Measurements from ENCODE around the gene NT5C2. TPM values are rescaled to one million over a fixed set of nuclear protein-coding genes. Genes with fewer than 3 reads are reported as not detected.
"Not testable (repeated sequence)": the region's sequence is repeated elsewhere in the genome, so short reads cannot be mapped to it uniquely, and the experiment has no call there.

The NT5C2 gene
- total RNA-seq, 2 experiments from 2014 or later: 68.9 to 69.4 TPM

GRCh38 chr10:103215601-103216000, 22.5 kb upstream of the NT5C2 start:
- Mint-ChIP-seq H3K4me1 (no peaks in the 10 kb centered on the region), H3K36me3 (no peaks in the 10 kb centered on the region), H3K4me3 (no peak overlapping the region), H3K27ac (no peak overlapping the region), H3K27me3 (no peaks in the 10 kb centered on the region), H3K9me3 (peaks cover 4% of the 10 kb centered on the region)
- DNase-seq (no peak), ATAC-seq (ENCODE audit: low read depth) (no peak)
- POLR2A ChIA-PET: no interaction called here

GRCh38 chr10:103210262-103210661, 17.2 kb upstream of the NT5C2 start:
- H3K27me3 Mint-ChIP-seq; H3K36me3 Mint-ChIP-seq; H3K4me1 Mint-ChIP-seq; DNase-seq; ATAC-seq (ENCODE audit: low read depth); H3K9me3 Mint-ChIP-seq; H3K27ac Mint-ChIP-seq; H3K4me3 Mint-ChIP-seq; POLR2A ChIA-PET: not testable (repeated sequence)

GRCh38 chr10:103207643-103208042, 14.6 kb upstream of the NT5C2 start:
- H3K9me3 Mint-ChIP-seq, H3K4me1 Mint-ChIP-seq, DNase-seq: not testable (repeated sequence)

GRCh38 chr10:103207141-103207540, 14.1 kb upstream of the NT5C2 start:
- no peaks in the 10 kb centered on the region for H3K36me3 Mint-ChIP-seq
- DNase-seq (no peak), ATAC-seq (ENCODE audit: low read depth) (no peak)
- POLR2A ChIA-PET: no interaction called here
- no peaks in the 10 kb centered on the region for H3K9me3 Mint-ChIP-seq
- H3K27me3 Mint-ChIP-seq: peaks cover 2% of the 10 kb centered on the region
- no peak overlapping the region for H3K27ac Mint-ChIP-seq
- H3K4me3 Mint-ChIP-seq: no peak overlapping the region
- peaks cover 2% of the 10 kb centered on the region for H3K4me1 Mint-ChIP-seq

More at GRCh38 chr10:103207643-103208042, 14.6 kb upstream of the NT5C2 start:
- H3K4me3 Mint-ChIP-seq; H3K36me3 Mint-ChIP-seq; H3K27ac Mint-ChIP-seq; H3K27me3 Mint-ChIP-seq; POLR2A ChIA-PET; ATAC-seq (ENCODE audit: low read depth): not testable (repeated sequence)

- POLR2A ChIA-PET; ATAC-seq (ENCODE audit: low read depth); H3K4me3 Mint-ChIP-seq; H3K4me1 Mint-ChIP-seq; H3K27me3 Mint-ChIP-seq; H3K27ac Mint-ChIP-seq; DNase-seq; H3K9me3 Mint-ChIP-seq; H3K36me3 Mint-ChIP-seq: not testable (repeated sequence)
Observed at GRCh38 chr10:103206715-103207114, 13.6 kb upstream of the NT5C2 start.

GRCh38 chr10:103205401-103205800, 12.3 kb upstream of the NT5C2 start:
- H3K9me3 Mint-ChIP-seq; H3K27ac Mint-ChIP-seq; H3K27me3 Mint-ChIP-seq; H3K4me1 Mint-ChIP-seq; H3K4me3 Mint-ChIP-seq; ATAC-seq (ENCODE audit: low read depth); DNase-seq; H3K36me3 Mint-ChIP-seq; POLR2A ChIA-PET: not testable (repeated sequence)

- H3K27me3 Mint-ChIP-seq: peaks cover 2% of the 10 kb centered on the region
- H3K36me3 Mint-ChIP-seq: no peaks in the 10 kb centered on the region
- no peak overlapping the region for H3K4me3 Mint-ChIP-seq
- POLR2A ChIA-PET: no interaction called here
- H3K27ac Mint-ChIP-seq: no peak overlapping the region
- DNase-seq (no peak), ATAC-seq (ENCODE audit: low read depth) (no peak)
- H3K4me1 Mint-ChIP-seq: peaks cover 2% of the 10 kb centered on the region
- no peaks in the 10 kb centered on the region for H3K9me3 Mint-ChIP-seq
Observed at GRCh38 chr10:103204353-103205255, 11.5 kb upstream of the NT5C2 start.

- POLR2A ChIA-PET: no interaction called here
- no peak overlapping the region for H3K4me3 Mint-ChIP-seq
- no peak overlapping the region for H3K27ac Mint-ChIP-seq
- ATAC-seq (ENCODE audit: low read depth): no peak
- no peak for DNase-seq
- H3K27me3 Mint-ChIP-seq: peaks cover 2% of the 10 kb centered on the region
- no peaks in the 10 kb centered on the region for H3K9me3 Mint-ChIP-seq
- H3K36me3 Mint-ChIP-seq: no peaks in the 10 kb centered on the region
- H3K4me1 Mint-ChIP-seq: peaks cover 2% of the 10 kb centered on the region
Observed at GRCh38 chr10:103203466-103203865, 10.4 kb upstream of the NT5C2 start.

GRCh38 chr10:103202319-103202718, 9.2 kb upstream of the NT5C2 start:
- no peaks in the 10 kb centered on the region for H3K9me3 Mint-ChIP-seq
- H3K36me3 Mint-ChIP-seq: no peaks in the 10 kb centered on the region
- POLR2A ChIA-PET: no interaction called here
- peaks cover 5% of the 10 kb centered on the region for H3K4me1 Mint-ChIP-seq
- no peak overlapping the region for H3K27ac Mint-ChIP-seq
- no peak overlapping the region for H3K4me3 Mint-ChIP-seq
- DNase-seq (no peak), ATAC-seq (ENCODE audit: low read depth) (no peak)
- peaks cover 2% of the 10 kb centered on the region for H3K27me3 Mint-ChIP-seq

- no peaks in the 10 kb centered on the region for H3K36me3 Mint-ChIP-seq
- H3K4me1 Mint-ChIP-seq: peaks cover 10% of the 10 kb centered on the region
- no peak for ATAC-seq (ENCODE audit: low read depth)
- H3K27me3 Mint-ChIP-seq: no peaks in the 10 kb centered on the region
- H3K9me3 Mint-ChIP-seq: no peaks in the 10 kb centered on the region
- POLR2A ChIA-PET: no interaction called here
- no peak overlapping the region for H3K27ac Mint-ChIP-seq
- H3K4me3 Mint-ChIP-seq: no peak overlapping the region
- no peak for DNase-seq
Observed at GRCh38 chr10:103199488-103199887, 6.4 kb upstream of the NT5C2 start.

- H3K9me3 Mint-ChIP-seq: no peaks in the 10 kb centered on the region
- H3K4me1 Mint-ChIP-seq: peaks cover 14% of the 10 kb centered on the region
- ATAC-seq (ENCODE audit: low read depth) (no peak), DNase-seq (no peak)
- H3K4me3 Mint-ChIP-seq: no peak overlapping the region
- H3K27me3 Mint-ChIP-seq: peaks cover 5% of the 10 kb centered on the region
- H3K27ac Mint-ChIP-seq: no peak overlapping the region
- POLR2A ChIA-PET: no interaction called here
- peaks cover 3% of the 10 kb centered on the region for H3K36me3 Mint-ChIP-seq
Observed at GRCh38 chr10:103198648-103199047, 5.6 kb upstream of the NT5C2 start.

GRCh38 chr10:103197903-103198302, 4.8 kb upstream of the NT5C2 start:
- H3K4me1 Mint-ChIP-seq: peaks cover 17% of the 10 kb centered on the region
- H3K9me3 Mint-ChIP-seq: no peaks in the 10 kb centered on the region
- DNase-seq: no peak
- H3K36me3 Mint-ChIP-seq: peaks cover 4% of the 10 kb centered on the region
- POLR2A ChIA-PET: interaction anchor here (0.6 kb wide), 1 partner anchor 277 kb away, joined by 4 read pairs; no protein-coding TSS in a partner anchor
- H3K4me3 Mint-ChIP-seq: no peak overlapping the region
- no peak for ATAC-seq (ENCODE audit: low read depth)
- H3K27ac Mint-ChIP-seq: no peak overlapping the region
- H3K27me3 Mint-ChIP-seq: peaks cover 5% of the 10 kb centered on the region

GRCh38 chr10:103197174-103197573, 4.1 kb upstream of the NT5C2 start:
- DNase-seq: no peak
- peaks cover 6% of the 10 kb centered on the region for H3K36me3 Mint-ChIP-seq
- H3K9me3 Mint-ChIP-seq: no peaks in the 10 kb centered on the region
- H3K27ac Mint-ChIP-seq: no peak overlapping the region
- H3K4me3 Mint-ChIP-seq: no peak overlapping the region
- H3K27me3 Mint-ChIP-seq: peaks cover 5% of the 10 kb centered on the region
- POLR2A ChIA-PET: no interaction called here
- no peak for ATAC-seq (ENCODE audit: low read depth)
- H3K4me1 Mint-ChIP-seq: peaks cover 16% of the 10 kb centered on the region

- no peak overlapping the region for H3K4me3 Mint-ChIP-seq
- H3K36me3 Mint-ChIP-seq: peaks cover 6% of the 10 kb centered on the region
- no peak overlapping the region for H3K27ac Mint-ChIP-seq
- DNase-seq (no peak), ATAC-seq (ENCODE audit: low read depth) (no peak)
- no peaks in the 10 kb centered on the region for H3K9me3 Mint-ChIP-seq
- peaks cover 5% of the 10 kb centered on the region for H3K27me3 Mint-ChIP-seq
- peaks cover 21% of the 10 kb centered on the region for H3K4me1 Mint-ChIP-seq
- POLR2A ChIA-PET: no interaction called here
Observed at GRCh38 chr10:103196516-103196915, 3.4 kb upstream of the NT5C2 start.

Data from activated naive CD8-positive, alpha-beta T cell treated with anti-CD3 and anti-CD28 coated beads, Interleukin-2, amount 10 ng/mL, durations not matched to agents 7 days and 5 days (primary cell).